Astrocyte of the cerebellum (primary cell): ENCODE results near the gene PBRM1.
A peak's percentile ranks its signal among the peaks of the same experiment; 100 is the strongest.

Experiments used
- DNase-seq: peaks from one replicate; pipeline ENCODE4 v3.0.0-alpha.2; 2011; ENCODE audit warnings: low read depth
- H3K4me3 ChIP-seq: 2 replicates; pipeline ENCODE4 v1.5.1; 2011; ENCODE audit warnings: mild to moderate bottlenecking, low read depth, low read length, moderate library complexity
- CTCF ChIP-seq: IDR thresholded peaks from 2 replicates; pipeline ENCODE4 v1.5.1; 2012; ENCODE audit warnings: low read length, low read depth, moderate library complexity, mild to moderate bottlenecking; ENCODE audit errors: missing control alignments
- in situ Hi-C: cut with HindIII; loops from 2 replicates; pipeline ENCODE4 v1.10.0; 2017; ENCODE audit warnings: low sequenced_read_pairs

The PBRM1 gene

GRCh38 chr3:52705438-52705687 lies 19.6 kb upstream of the PBRM1 start:
- no peak for DNase-seq
- TF ChIP-seq CTCF = no peak
- H3K4me3 ChIP-seq = peak overlapping the region; percentile 65
- in situ Hi-C loops = no loop called here

GRCh38 chr3:52704611-52705437 lies 19.1 kb upstream of the PBRM1 start:
- peak overlapping the region; percentile 65 for H3K4me3 ChIP-seq
- no peak for TF ChIP-seq CTCF
- DNase-seq = no peak
- in situ Hi-C loops = no loop called here

GRCh38 chr3:52703341-52703740 lies 17.6 kb upstream of the PBRM1 start:
- no peak for TF ChIP-seq CTCF
- no peak overlapping the region for H3K4me3 ChIP-seq
- in situ Hi-C loops = no loop called here
- DNase-seq = no peak

GRCh38 chr3:52697632-52697965 lies 11.9 kb upstream of the PBRM1 start:
- in situ Hi-C loops = no loop called here
- DNase-seq = no peak
- no peak overlapping the region for H3K4me3 ChIP-seq
- TF ChIP-seq CTCF = no peak

GRCh38 chr3:52696830-52697631 lies 11.3 kb upstream of the PBRM1 start:
- in situ Hi-C loops = no loop called here
- TF ChIP-seq CTCF = no peak
- no peak for DNase-seq
- no peak overlapping the region for H3K4me3 ChIP-seq

GRCh38 chr3:52695798-52696671 lies 10.3 kb upstream of the PBRM1 start:
- TF ChIP-seq CTCF = no peak
- no peak overlapping the region for H3K4me3 ChIP-seq
- in situ Hi-C loops = no loop called here
- DNase-seq = no peak
